Measurements from ENCODE around the gene RFC4. TPM values are rescaled to one million over a fixed set of nuclear protein-coding genes. Genes with fewer than 3 reads are reported as not detected.

Gene RFC4
- total RNA-seq, 3 donors from 2014 or later: 5.6 to 19.9 (median 15.0) TPM

DNA sequence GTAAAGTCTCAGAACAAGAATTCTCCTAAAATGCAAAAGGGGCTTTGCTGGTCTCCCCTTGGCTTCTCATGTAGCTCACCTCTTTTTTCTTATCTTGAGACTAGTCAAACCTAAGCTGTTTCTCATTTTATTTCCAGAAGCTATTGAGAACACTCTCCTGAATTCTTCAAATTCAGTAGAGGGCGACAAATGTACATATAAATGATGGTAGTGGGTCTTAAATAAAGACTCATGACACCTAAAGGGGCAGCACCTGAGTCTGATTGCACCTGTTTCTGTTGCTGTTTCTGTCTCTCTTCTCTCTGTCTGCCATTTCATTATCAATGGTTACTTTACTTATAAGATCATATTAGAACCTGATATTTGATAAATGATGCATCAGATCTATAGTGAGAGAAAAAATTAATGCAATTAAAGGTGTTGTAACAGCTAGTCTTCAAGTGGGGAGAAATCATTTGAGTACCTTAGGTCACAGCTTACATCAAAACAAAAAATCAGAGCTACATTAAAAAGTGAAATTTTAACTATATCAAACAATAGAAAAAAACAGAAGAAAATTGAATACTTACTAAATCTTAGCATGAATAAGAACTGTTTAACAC lies 43.2 kb upstream of the RFC4 start:
- intact Hi-C loops (cut with DNase I, micrococcal nuclease): loop anchor here in 1 of 2 donors (10.0 kb wide), 1 partner anchor 315 kb away; no protein-coding TSS in a partner anchor
- Histone ChIP-seq H3K9me3 (no peaks in the 10 kb centered on the region), H3K4me3 (no peak overlapping the region), H3K36me3 (ENCODE audit: low read depth) (no peaks in the 10 kb centered on the region), H3K4me1 (ENCODE audit: low read depth) (no peaks in the 10 kb centered on the region)
- peak; percentile 40 for ATAC-seq
- TF ChIP-seq, protein P1, sequence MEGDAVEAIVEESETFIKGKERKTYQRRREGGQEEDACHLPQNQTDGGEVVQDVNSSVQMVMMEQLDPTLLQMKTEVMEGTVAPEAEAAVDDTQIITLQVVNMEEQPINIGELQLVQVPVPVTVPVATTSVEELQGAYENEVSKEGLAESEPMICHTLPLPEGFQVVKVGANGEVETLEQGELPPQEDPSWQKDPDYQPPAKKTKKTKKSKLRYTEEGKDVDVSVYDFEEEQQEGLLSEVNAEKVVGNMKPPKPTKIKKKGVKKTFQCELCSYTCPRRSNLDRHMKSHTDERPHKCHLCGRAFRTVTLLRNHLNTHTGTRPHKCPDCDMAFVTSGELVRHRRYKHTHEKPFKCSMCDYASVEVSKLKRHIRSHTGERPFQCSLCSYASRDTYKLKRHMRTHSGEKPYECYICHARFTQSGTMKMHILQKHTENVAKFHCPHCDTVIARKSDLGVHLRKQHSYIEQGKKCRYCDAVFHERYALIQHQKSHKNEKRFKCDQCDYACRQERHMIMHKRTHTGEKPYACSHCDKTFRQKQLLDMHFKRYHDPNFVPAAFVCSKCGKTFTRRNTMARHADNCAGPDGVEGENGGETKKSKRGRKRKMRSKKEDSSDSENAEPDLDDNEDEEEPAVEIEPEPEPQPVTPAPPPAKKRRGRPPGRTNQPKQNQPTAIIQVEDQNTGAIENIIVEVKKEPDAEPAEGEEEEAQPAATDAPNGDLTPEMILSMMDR (IDR thresholded peaks at IDR 0.05): no peak
- no peak for DNase-seq

DNA sequence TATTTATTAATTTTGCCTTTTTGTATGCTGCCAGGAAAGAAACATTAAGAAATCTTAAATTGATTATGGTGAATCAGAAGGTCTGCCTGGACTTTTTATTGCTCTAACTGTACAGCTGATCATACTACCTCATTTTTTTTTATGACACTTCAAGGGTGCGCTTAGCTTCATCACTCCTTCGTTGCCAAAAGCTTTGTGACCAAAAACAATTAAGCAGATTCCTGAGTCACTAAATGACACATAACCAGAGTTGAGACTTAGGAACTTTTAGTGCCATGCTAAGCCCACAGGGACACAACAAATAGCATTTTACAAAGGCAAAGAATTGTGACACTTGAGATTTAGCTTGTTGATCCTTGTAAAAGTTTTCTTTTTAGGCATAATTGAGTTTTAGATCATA lies 41.2 kb upstream of the RFC4 start:
- Histone ChIP-seq H3K4me1 (ENCODE audit: low read depth) (no peaks in the 10 kb centered on the region), H3K4me3 (no peak overlapping the region), H3K9me3 (no peaks in the 10 kb centered on the region), H3K36me3 (ENCODE audit: low read depth) (no peaks in the 10 kb centered on the region)
- TF ChIP-seq, protein P1 (IDR thresholded peaks at IDR 0.05): no peak
- intact Hi-C loops (cut with DNase I, micrococcal nuclease): loop anchor here in 1 of 2 donors (10.0 kb wide), 1 partner anchor 317 kb away; no protein-coding TSS in a partner anchor
- DNase-seq: no peak
- ATAC-seq: no peak

DNA sequence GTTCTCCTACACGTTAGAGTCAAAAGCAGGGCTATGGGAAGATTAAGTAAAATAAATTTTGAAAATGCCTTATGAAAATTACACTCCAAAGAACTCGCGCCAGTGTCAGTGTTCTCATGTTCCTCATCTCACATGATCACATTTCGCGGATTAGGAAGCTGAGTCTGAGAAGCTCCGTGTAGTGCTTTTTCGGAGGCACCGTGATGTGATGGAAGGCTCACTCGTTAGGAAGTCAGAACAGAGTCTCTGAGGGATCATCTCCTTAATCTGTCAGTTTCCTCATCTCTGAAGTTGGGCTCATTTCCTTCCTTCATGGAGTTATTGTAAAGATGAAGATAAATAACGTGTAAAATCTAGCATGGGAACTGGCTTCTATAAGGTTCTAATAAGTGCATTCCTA lies 39.5 kb upstream of the RFC4 start:
- Histone ChIP-seq H3K4me1 (ENCODE audit: low read depth) (no peaks in the 10 kb centered on the region), H3K4me3 (no peak overlapping the region), H3K9me3 (no peaks in the 10 kb centered on the region), H3K36me3 (ENCODE audit: low read depth) (no peaks in the 10 kb centered on the region)
- DNase-seq (no peak), ATAC-seq (no peak)
- intact Hi-C loops (cut with DNase I, micrococcal nuclease): loop anchor here in 1 of 2 donors (10.0 kb wide), 1 partner anchor 319 kb away; no protein-coding TSS in a partner anchor
- TF ChIP-seq, protein P1 (IDR thresholded peaks at IDR 0.05): no peak

DNA sequence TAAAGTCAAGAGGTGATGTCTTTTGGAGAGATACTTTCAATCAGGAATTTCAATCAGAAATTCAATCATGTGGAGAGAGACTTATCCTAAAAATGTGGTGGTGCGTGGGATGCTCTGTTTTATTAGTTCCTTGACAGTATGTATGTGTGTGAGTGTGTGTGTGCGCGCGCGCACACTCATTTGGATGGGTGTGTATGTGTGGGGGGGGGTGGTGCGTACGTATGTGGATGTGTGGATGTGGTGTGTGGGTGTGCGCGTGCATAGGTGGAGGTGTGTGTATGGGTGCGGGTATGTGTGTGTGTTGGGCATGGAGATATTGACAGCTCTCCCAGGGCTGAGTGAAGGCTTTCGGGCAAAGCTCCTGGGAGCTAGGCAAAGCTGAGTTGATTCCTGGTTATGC lies 38.6 kb upstream of the RFC4 start:
- DNase-seq: no peak
- TF ChIP-seq, protein P1 (IDR thresholded peaks at IDR 0.05): no peak
- no peaks in the 10 kb centered on the region for H3K9me3 ChIP-seq
- no peaks in the 10 kb centered on the region for H3K36me3 ChIP-seq (ENCODE audit: low read depth)
- intact Hi-C loops (cut with DNase I, micrococcal nuclease): loop anchor here in 1 of 2 donors (10.0 kb wide), 1 partner anchor 320 kb away; no protein-coding TSS in a partner anchor
- H3K4me1 ChIP-seq (ENCODE audit: low read depth): no peaks in the 10 kb centered on the region
- H3K4me3 ChIP-seq: no peak overlapping the region
- ATAC-seq: no peak

DNA sequence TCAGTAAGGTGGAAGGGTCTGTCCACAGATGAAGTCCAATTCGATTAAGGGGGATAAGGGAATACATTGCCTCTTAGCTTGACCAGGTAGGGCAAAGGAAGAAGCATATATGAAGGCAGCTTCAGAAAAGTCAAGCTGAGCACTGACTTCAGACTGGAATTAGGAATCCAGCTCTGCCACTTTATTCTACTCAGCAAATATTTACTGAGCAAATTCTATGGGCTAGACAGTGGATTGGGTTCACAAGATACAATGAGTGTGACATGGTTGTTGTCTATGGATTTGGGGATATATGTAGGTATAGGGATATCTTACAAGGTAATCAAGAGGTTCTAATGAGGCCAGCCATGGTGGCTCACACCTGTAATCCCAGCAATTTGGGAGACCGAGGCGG lies 36.8 kb upstream of the RFC4 start:
- no peaks in the 10 kb centered on the region for H3K36me3 ChIP-seq (ENCODE audit: low read depth)
- intact Hi-C loops (cut with DNase I, micrococcal nuclease): loop anchor here in 1 of 2 donors (10.0 kb wide), 1 partner anchor 322 kb away; no protein-coding TSS in a partner anchor
- TF ChIP-seq, protein P1 (IDR thresholded peaks at IDR 0.05): no peak
- H3K4me3 ChIP-seq: no peak overlapping the region
- no peak for DNase-seq
- no peak for ATAC-seq
- no peaks in the 10 kb centered on the region for H3K4me1 ChIP-seq (ENCODE audit: low read depth)
- H3K9me3 ChIP-seq: no peaks in the 10 kb centered on the region

Measured in mucosa of descending colon (tissue), 3 donors.